Loucy (cell line): ENCODE measurements around the gene ZCCHC2.

Experiments
- H2AFZ ChIP-seq: fragments of 200-600 bp; sonication (generic); 2 replicates; pipeline ENCODE4 v1.6.0; 2016; ENCODE audit warnings: antibody characterized with exemption, mild to moderate bottlenecking, low read length, moderate library complexity
- H3F3A ChIP-seq: fragments of 200-600 bp; 2 replicates; pipeline ENCODE4 v1.6.0; 2016; ENCODE audit warnings: antibody characterized with exemption, low read depth, mild to moderate bottlenecking
- H3K27me3 ChIP-seq: fragments of 200-600 bp; sonication (generic); 2 replicates; pipeline ENCODE4 v1.6.1; 2014; ENCODE audit warnings: low read length, mild to moderate bottlenecking; ENCODE audit not compliant: insufficient read depth, poor library complexity, severe bottlenecking
- H3K36me3 ChIP-seq: fragments of 200-600 bp; sonication (generic); 2 replicates; pipeline ENCODE4 v1.6.1; 2016; ENCODE audit warnings: low read length; ENCODE audit not compliant: insufficient read depth
- H3K4me1 ChIP-seq: fragments of 200-600 bp; sonication (generic); 2 replicates; pipeline ENCODE4 v1.5.1; 2014; ENCODE audit warnings: low read length, mild to moderate bottlenecking; ENCODE audit not compliant: insufficient read depth, poor library complexity, severe bottlenecking
- H3K4me2 ChIP-seq: fragments of 200-600 bp; sonication (generic); 2 replicates; pipeline ENCODE4 v1.6.0; 2014; ENCODE audit warnings: antibody characterized with exemption, low read length, low read depth, mild to moderate bottlenecking; ENCODE audit not compliant: poor library complexity, severe bottlenecking
- H3K4me3 ChIP-seq: fragments of 200-600 bp; sonication (generic); 2 replicates; pipeline ENCODE4 v1.5.1; 2014; ENCODE audit warnings: low read length, mild to moderate bottlenecking, mixed read lengths; ENCODE audit not compliant: poor library complexity, severe bottlenecking
- H3K79me2 ChIP-seq: fragments of 200-600 bp; sonication (generic); 2 replicates; pipeline ENCODE4 v1.6.1; 2014; ENCODE audit warnings: low read length; ENCODE audit not compliant: insufficient read depth
- H3K9ac ChIP-seq: fragments of 200-600 bp; sonication (generic); 2 replicates; pipeline ENCODE4 v1.6.0; 2014; ENCODE audit warnings: mild to moderate bottlenecking, low read depth, low read length, moderate library complexity; ENCODE audit not compliant: poor library complexity, severe bottlenecking
- H3K9me2 ChIP-seq: fragments of 200-600 bp; sonication (generic); replicated peaks from 2 replicates; pipeline ENCODE4 v1.6.1; 2016; ENCODE audit warnings: low read depth, low read length, mixed read lengths
- H3K9me3 ChIP-seq: fragments of 200-600 bp; sonication (generic); 2 replicates; pipeline ENCODE4 v1.6.1; 2014; ENCODE audit warnings: mild to moderate bottlenecking, antibody characterized with exemption, low read length, low read depth; ENCODE audit not compliant: insufficient read depth
- H4K20me1 ChIP-seq: fragments of 200-600 bp; sonication (generic); 2 replicates; pipeline ENCODE4 v1.6.0; 2014; ENCODE audit warnings: antibody characterized with exemption, low read length, mild to moderate bottlenecking; ENCODE audit not compliant: insufficient read depth, poor library complexity, severe bottlenecking
- CTCF ChIP-seq: fragments of 200-600 bp; sonication (generic); conservative IDR thresholded peaks from 2 replicates; pipeline ENCODE4 v1.5.1; 2014; ENCODE audit warnings: mild to moderate bottlenecking, antibody characterized with exemption, low read length
- EZH2phosphoT487 ChIP-seq: fragments of 200-600 bp; IDR thresholded peaks from 2 replicates; pipeline ENCODE4 v1.6.1; 2018; ENCODE audit warnings: antibody characterized with exemption, mild to moderate bottlenecking, moderate library complexity, borderline replicate concordance

ZCCHC2 gene

GRCh38 chr18:62509779-62510178 is 13.0 kb upstream of the ZCCHC2 start:
- H2AFZ ChIP-seq: no peak overlapping the region
- H3K9me3 ChIP-seq: peaks cover 21% of the 10 kb centered on the region
- no peaks in the 10 kb centered on the region for H3K79me2 ChIP-seq
- no peaks in the 10 kb centered on the region for H3K27me3 ChIP-seq
- no peaks in the 10 kb centered on the region for H3K9me2 ChIP-seq
- H3K4me1 ChIP-seq: peaks cover 11% of the 10 kb centered on the region
- TF ChIP-seq EZH2phosphoT487 (no peak), CTCF (no peak)
- H4K20me1 ChIP-seq: no peaks in the 10 kb centered on the region
- no peak overlapping the region for H3K9ac ChIP-seq
- no peaks in the 10 kb centered on the region for H3K36me3 ChIP-seq
- no peaks in the 10 kb centered on the region for H3F3A ChIP-seq
- H3K4me2 ChIP-seq: no peak overlapping the region
- no peak overlapping the region for H3K4me3 ChIP-seq

DNA sequence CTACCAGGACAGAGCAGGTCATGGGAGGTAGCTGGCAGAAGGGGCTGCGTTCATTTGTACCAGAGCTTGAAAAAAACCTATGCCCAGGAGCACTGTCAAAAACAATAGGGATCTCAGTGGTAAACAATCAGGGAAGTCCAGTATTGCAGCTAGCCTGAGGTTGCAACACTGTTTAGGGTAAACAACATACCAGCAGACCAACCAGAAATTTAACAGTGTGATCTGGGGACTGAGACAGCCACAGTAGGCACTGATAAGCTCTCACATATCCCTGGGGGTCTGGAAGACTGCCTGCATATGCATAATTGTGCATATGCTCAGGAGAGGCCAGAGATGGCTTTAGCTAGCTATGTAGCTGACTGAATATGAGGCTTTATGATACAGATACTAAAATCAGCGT is 12.0 kb upstream of the ZCCHC2 start:
- Histone ChIP-seq H3K27me3 (no peaks in the 10 kb centered on the region), H3K4me3 (no peak overlapping the region), H3K9me3 (peaks cover 22% of the 10 kb centered on the region), H3K9me2 (no peaks in the 10 kb centered on the region), H3K4me1 (peaks cover 9% of the 10 kb centered on the region), H2AFZ (no peak overlapping the region), H3F3A (no peaks in the 10 kb centered on the region), H3K36me3 (no peaks in the 10 kb centered on the region), H3K9ac (no peak overlapping the region), H3K79me2 (no peaks in the 10 kb centered on the region), H4K20me1 (no peaks in the 10 kb centered on the region), H3K4me2 (no peak overlapping the region)
- TF ChIP-seq EZH2phosphoT487: no peak
- TF ChIP-seq CTCF: no peak

GRCh38 chr18:62512532-62512931 is 10.3 kb upstream of the ZCCHC2 start:
- no peak overlapping the region for H3K4me3 ChIP-seq
- no peaks in the 10 kb centered on the region for H4K20me1 ChIP-seq
- no peaks in the 10 kb centered on the region for H3K9me2 ChIP-seq
- no peaks in the 10 kb centered on the region for H3K79me2 ChIP-seq
- H3F3A ChIP-seq: no peaks in the 10 kb centered on the region
- TF ChIP-seq EZH2phosphoT487 (no peak), CTCF (no peak)
- H3K27me3 ChIP-seq: no peaks in the 10 kb centered on the region
- no peaks in the 10 kb centered on the region for H3K4me1 ChIP-seq
- no peak overlapping the region for H3K4me2 ChIP-seq
- H3K36me3 ChIP-seq: no peaks in the 10 kb centered on the region
- no peak overlapping the region for H2AFZ ChIP-seq
- H3K9ac ChIP-seq: no peak overlapping the region
- H3K9me3 ChIP-seq: peaks cover 22% of the 10 kb centered on the region
